ENCODE data around the gene ETNK1. TPM values are rescaled to one million over a fixed set of nuclear protein-coding genes. Genes with fewer than 3 reads are reported as not detected.
"Not testable (repeated sequence)": the region's sequence is repeated elsewhere in the genome, so short reads cannot be mapped to it uniquely, and the experiment has no call there.

The ETNK1 gene, protein sequence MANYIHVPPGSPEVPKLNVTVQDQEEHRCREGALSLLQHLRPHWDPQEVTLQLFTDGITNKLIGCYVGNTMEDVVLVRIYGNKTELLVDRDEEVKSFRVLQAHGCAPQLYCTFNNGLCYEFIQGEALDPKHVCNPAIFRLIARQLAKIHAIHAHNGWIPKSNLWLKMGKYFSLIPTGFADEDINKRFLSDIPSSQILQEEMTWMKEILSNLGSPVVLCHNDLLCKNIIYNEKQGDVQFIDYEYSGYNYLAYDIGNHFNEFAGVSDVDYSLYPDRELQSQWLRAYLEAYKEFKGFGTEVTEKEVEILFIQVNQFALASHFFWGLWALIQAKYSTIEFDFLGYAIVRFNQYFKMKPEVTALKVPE
- total RNA-seq (2014; rRNA removed) = 24.9 and 25.8 TPM in 2 replicates
- polyA plus RNA-seq (2012) = 9.1 TPM

DNA sequence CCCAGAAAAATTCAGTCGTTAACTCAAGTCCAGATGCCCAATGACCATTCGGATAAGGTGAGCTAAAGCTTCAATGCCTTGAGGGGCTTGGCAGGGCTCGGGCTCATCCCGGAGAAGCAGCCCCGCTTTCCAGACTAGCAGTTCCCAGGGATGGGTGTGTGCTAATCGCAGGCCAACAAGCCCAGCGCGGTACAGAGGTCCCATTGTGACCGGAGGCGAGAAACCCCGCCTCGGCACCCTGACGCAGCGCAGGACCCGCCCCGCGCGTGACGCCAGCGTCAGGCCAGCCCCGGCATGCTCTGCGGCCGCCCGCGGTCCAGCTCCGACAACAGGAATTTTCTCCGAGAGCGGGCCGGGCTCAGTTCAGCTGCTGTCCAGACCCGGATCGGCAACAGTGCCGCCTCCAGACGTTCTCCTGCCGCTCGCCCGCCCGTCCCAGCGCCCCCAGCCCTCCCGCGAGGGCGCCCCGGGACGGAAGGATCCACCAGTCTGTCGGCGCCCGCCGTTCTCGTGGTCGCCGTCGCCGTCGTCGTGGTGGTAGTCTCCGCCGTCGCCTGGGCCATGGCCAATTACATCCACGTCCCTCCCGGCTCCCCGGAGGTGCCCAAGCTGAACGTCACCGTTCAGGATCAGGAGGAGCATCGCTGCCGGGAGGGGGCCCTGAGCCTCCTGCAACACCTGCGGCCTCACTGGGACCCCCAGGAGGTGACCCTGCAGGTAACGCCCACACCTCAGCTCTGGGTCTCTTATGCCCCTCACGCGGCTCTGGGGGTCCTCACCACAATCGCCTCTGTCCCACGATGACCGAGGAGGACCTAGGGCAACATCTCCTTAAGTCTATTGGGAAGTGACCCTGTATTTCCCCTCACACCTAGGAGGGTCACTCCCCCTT is at the start of gene ETNK1:
Gene ETNK1, plus strand, starts transcription at position 302 of the 892 bp plus-strand sequence. Its CDS starts 260 bp downstream, at position 562.
- DNase-seq (ENCODE audit: low read depth) = peak; percentile 87

DNA sequence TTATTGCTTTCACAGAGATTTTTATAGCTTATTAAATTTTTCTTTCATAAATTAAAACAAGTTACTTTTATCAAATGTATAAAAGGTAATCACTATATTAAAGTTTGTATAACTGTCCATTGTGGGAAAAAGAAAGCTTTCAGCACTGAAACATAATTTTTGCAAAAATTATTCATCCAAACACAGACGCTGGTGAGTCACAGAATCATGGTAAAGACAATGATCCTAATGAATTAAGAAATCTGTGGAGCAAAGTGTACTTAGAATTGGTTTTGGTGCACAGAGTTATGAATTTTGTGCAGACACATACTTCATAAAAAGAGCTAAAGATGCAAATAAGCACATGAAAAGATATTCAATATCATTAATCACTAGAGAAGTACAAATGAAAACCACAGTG is 48.9 kb upstream of the ETNK1 start:
- DNase-seq (ENCODE audit: low read depth) = no peak

DNA sequence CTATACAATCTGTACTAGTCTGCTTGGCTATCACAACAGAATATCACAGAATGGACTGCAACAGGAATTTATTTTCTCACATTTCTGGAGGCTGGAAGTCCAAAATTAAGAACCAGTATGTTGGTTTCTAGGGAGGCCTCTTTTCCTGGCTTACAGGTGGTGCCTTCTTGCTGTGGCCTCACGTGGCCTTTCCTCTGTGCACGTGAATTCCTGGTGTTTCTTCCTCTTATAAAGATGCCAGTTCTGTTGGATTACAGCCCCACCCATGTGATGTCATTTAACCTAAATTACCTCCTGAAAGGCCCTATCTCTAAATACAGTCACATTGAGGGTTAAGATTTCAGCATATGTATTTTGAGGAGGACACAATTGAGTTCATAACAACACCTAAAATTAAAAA is 48.5 kb upstream of the ETNK1 start:
- no peak for DNase-seq (ENCODE audit: low read depth)

DNA sequence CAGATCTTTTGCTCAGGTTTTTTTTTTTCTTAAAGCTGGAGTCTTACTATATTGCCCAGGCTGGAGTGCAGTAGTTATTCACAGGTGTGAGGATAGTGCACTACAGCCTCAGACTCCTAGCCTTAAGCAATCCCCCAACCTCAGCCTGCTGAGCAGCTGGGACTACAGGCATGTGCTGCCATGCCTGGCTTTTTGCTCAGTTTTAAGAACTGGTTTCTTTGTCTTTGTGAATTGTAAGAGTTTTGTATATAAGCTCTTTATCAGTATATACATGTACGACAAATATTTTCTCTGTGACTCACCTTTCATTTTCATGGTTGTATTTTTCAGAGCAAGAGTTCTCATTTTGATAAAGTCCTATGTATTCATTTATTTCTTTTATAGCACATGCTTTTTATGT is 47.3 kb upstream of the ETNK1 start:
- no peak for DNase-seq (ENCODE audit: low read depth)

DNA sequence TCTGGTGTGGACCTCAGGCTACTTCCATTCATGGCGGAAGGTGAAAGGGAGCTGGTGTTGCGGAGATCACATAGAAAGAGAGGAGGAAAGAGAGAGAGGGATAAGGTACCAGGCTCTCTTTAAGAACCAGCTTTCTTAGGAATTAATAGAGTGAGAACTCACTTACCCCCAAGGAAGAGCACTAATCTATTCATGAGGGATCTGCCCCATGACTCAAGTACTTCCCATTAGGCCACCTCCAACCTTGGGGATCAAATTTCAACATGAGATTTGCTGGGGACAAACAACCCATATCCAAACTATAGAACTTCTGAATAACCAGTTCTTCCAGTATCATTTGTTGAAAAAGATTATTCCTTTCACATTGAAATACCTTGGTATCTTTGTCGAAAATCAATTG is 46.6 kb upstream of the ETNK1 start:
- DNase-seq (ENCODE audit: low read depth) = no peak

DNA sequence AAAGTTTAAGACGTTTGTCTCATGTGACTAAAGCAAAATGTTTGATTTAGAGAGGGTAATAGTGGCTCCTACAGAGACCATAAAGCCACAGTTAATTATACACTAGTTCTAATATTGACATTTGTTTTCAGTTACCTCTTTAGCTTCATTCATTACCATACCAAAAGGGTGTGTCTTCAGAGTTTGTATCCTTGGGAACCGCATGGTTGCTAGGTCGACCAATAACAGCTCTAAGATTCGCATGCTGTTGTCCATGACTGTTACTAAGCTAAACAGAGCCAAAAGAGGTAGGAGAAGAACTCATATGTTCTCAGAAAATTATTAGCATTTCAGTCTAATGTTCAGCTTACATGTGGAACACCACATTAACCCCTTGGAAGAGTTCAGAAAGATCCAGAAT is 36.2 kb upstream of the ETNK1 start:
- DNase-seq (ENCODE audit: low read depth) = no peak

DNA sequence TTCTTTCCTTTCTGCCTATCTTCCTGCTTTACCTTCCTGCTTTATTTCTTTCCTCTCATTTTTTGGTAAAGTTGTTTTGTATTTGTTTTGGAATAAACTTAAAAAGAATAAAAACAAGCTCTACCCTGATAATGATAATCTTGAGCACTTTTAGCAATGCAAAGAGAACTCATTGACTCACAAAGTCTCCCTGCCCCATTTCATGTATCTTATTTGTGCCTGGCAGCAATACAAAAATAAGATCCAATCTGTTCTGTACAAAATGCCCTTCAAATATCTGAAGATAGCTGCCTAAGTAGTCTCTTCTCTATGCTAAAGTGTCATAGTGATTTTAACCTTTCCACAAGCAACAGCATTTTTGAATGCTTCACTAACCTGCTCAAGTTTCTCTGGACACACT is 31.1 kb upstream of the ETNK1 start:
- no peak for DNase-seq (ENCODE audit: low read depth)

DNA sequence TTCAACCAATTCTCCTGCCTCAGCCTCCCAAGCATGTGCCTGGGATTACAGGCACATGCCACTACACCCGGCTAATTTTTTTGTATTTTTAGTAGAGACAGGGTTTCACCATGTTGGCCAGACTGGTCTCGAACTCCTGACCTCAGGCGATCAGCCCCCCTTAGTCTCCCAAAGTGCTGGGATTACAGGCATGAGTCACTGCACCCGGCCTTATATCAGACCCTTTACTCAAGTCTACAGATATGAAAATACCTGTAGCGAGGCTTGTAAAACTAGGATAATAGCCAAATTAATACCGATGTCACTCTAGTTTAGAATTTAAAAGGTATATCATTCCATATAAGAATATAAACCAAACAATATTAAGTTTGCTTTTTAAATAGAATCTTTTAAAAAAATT is 27.4 kb upstream of the ETNK1 start:
- not testable (repeated sequence) for DNase-seq (ENCODE audit: low read depth)

DNA sequence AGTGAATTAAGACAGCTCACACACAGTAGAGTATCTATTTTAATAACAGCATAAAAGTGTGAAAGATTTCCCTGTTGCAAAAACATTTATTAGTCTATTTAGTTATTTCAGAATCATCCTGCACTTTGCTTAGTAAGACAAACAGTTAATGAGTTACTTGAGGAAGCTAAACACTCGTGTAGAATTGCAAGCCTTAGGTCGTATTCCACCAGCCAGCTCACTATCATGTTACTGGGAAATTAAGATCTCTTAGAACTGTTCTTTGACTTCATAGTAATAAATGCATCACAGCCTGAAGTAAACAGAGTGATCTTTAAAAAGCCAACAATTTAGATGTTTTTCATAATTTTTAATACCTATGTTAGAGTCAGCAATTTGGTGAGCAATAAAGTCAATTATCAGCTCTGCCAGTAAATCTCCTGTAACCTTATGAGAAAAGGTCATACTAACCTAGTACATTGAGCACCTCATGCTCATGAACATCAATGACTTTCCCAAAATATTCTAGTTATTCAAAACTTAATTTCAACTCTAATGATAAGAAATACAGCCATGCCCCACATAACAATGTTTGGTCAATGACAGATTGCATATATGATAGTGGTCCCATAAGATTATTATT is 26.7 kb upstream of the ETNK1 start:
- no peak for DNase-seq (ENCODE audit: low read depth)

DNA sequence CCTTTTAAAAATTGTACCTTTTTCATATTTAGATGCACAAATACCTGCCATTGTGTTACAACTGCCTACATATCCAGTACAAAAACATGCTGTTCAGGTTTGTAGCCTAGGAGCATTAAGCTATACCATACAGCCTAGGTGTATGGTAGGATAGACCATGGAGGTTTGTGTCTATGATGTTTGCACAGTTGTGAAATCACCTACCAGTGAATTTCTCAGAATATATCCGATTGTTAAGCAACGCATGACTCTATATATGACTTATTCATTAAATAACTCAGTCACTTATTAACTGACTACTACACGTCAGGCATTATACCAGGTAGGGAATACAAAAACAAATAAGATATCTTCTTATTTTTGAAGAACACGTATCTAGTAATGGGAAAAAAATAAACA is 26.2 kb upstream of the ETNK1 start:
- DNase-seq (ENCODE audit: low read depth) = no peak

DNA sequence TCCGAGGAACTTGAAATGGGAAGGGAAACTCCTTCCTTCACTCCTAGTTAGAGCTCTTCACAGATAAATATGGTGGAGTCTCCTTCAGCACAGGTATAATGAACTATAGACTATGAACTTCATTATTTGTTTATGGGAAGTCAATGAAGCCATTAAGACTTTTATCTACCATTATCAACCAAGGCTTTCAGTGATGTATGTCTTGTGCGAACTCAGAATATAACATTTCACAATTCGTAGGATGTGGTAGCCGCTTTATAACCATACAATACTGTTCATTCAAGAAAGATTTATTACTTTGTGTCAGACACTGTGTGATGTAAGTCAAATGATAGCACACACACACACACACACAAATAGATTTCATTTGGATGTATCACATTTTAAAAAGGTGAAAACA is 24.8 kb upstream of the ETNK1 start:
- DNase-seq (ENCODE audit: low read depth) = no peak

DNA sequence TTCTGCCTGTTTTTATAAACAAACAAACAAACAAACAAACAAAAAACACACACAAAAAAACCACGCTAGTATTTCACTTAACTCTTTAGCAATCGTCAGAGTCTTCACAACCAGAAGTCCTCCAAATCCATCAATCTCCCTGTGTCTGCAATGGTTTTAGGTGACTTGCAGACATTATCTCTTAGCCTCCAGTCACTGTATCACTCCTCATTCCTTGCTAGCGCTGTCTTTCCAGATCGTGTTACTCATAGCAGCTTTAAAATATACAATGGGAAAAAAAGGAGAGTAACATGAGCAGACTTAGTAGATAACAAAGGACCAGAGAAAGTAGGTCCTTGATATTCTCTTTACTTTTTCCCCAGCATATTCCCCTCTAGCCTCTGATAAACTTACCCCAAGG is 15.5 kb upstream of the ETNK1 start:
- DNase-seq (ENCODE audit: low read depth) = no peak

DNA sequence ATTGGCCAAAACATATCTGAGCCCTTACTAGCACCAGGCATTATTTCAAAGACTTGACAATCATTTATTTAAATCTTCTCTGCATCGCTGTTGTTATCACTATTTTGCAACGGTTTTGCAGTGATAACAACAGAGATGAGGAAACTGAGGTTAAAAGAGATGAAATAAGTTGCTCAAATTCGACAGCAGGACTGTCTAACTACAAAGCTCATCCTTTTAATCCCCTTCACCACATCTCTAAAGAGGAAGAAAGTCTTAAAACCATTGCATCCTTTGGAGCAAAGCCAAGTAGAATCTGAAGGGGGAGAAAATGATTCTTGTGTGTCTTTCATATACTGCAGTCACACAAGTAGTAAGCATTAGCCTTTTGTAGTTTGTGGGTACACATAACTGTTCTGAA is 14.8 kb upstream of the ETNK1 start:
- no peak for DNase-seq (ENCODE audit: low read depth)

DNA sequence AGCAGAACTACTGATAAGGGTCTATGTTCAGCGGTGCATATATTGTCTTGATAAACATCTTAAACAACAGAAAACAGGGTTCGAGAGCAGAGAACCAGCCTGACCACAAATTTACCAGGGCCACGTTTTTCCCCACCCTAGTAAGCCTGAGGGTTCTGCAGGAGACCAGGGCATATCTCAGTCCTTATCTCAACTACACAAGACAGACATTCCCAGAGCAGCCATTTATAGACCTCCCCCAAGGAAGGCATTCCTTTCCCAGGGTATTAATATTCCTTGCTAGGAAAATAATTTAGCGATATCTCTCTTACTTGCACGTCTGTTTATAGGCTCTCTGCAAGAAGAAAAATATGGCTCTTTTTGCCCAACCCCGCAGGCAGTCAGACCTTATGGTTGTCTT is 12.1 kb upstream of the ETNK1 start:
- DNase-seq (ENCODE audit: low read depth) = not testable (repeated sequence)

DNA sequence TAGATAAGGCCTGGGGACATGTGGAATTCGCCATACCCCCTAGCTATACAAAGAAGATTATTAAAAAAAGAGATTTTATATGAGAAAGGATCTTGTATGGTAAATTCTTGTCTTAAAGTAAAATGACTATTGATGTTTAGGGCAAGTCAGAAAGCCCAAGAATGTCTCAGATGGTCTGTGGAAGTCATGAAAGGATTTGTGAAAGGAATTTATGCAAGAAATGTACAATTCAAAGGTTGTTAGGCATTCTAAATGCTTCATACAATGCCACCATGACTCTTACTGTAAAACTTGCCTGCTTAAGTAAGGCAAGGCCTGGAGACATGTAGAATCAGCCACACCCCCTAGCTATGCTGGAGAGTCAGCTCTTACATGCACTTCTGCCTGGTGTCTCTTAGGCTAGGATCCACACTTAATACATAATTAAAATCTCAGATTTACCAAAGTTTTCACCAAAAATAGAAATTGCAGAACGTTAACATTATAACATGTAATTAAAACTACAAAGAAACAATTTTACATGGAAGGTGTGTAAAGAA is 8.9 kb upstream of the ETNK1 start:
- DNase-seq (ENCODE audit: low read depth) = no peak

DNA sequence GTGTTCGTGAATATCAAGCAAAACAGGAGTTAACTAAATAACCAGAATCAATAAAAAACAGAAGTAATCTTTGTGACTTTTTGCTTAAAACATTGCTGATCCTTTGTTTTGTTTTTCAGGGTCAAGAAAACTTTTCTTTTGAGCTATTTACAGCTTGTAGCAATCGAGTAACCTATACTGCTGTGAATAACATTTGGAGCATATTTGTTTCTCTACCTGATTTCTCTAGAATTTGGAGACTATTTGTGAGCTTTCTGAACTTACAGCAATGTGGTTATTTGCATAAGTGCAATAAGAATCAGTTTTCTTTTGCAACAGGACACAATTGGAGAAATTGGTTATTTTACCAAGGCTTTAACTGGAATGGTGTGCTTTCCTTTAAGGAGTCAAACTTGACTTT is 7.3 kb upstream of the ETNK1 start:
- DNase-seq (ENCODE audit: low read depth) = no peak

DNA sequence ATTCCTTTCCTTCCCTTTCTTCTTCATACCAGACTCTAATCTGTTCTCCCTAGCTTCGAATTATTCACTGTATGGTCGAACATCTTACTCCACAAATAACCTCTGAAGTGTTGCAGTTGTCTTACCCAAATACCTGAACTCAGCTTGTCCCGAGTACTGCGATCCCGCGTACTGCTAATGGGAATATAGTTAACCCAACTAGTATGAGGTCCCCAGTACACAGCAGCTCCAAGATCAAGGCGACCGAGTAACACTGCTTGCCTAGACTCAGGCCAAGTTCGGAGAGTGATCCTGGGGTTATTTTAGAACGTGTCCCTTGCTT is 462 bp upstream of the ETNK1 start:
- DNase-seq (ENCODE audit: low read depth) = no peak

DNA sequence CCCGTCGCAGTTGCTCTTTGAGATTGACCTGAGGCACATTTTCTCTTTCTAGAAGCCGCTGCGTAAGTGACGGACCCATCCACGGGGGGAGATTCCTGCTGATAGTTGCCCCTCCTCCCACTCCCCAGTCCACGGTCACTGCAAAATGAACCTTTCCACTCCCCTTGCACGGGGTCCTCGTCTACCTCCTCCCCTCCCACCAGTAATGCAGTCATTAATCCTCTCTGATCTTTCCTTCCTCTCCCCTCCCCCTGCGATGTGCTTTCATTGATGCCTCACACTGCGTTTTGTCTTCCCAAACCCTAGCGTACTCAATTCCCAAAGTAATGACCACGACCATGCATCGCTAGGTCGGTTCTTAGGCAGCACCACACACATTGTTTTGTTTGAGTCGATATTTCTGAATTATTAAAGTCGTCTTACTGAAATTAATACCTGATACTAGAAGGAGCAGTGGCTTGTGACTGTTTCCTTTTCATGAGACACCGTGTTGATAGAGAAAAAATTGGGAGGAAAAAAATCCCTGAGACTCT is 857 bp downstream of the ETNK1 start:
- peak; percentile 41 for DNase-seq (ENCODE audit: low read depth)

DNA sequence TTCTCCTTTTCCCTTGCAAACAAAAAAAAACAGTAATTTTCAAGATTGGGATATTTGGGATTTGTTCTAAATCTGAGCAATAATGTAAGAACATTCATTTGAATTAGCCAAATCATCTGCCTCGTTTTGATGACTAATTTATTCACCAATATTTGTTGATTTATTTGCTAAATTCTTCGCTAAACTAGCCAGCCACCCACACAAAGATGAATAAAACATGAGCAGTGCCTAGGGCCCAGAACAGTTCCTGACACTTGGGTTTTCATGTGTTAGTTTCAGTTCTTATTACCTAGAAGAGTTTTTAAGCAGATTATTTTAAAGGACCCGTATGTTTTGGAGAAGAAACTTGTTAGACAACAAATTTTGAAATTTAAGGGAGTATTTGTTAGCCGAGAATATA is 1.4 kb downstream of the ETNK1 start:
- peak; percentile 20 for DNase-seq (ENCODE audit: low read depth)

DNA sequence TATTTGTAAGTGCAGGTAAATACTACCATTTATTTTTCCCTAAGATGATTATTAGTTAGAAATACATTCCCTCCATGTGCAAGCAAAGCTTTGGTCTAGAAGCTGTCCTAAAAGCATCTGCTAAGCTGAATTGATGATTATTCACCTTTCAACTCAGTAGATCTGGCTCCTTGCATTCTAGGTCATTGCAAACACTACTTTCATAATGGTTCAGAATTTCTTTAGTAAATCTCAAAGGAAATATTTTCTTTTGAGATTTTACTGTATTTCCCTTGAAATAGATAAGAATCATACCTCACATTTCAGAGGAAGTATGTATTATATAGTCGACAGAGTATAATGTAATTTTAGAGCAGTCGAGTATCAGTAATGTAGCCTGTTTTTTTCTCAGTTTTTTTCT is 2.4 kb downstream of the ETNK1 start:
- DNase-seq (ENCODE audit: low read depth) = no peak

DNA sequence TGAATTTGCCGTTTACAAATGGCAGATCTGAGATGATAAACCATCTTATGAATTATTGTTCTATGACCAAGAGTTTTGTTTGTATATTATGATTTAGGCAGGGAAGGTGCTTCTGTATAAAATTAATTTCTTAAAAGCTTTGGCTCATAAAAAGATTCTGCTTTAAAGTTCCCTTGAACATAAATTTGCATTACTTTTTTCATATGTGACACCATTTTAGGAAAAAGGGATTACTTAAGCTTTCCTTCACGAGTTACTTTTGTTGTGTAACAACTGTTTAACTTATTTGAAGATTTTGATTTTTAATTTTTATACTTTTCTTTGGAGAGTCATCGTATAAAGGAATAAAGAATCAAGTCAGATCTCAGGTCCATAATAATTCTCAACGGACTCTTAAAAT is 3.3 kb downstream of the ETNK1 start:
- no peak for DNase-seq (ENCODE audit: low read depth)

DNA sequence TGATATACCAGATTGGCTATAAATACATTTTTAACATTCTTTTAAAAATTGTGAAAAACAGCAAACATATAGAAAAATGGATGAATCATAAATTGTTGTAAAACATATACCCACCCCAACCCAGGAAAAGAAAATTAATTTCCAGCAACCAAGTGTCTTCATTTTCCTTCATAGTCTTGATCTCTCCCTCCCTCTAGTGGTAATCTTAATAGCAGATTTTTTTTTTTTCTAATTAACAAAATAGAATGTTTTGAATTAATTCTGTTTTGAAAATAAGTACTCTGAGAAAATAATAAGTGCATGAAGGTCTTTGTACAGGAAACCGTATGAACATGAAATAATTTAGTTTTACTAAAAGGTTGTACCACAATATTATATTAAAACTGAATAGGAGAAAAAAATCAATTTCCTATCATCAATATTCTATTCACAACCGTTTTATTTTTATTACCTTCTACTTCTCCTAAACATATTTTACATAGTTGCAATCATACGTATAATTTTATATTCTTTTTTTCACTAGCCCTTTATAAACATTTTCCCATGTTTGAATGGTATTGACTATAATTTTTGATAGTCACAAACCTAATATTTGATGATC is 7.0 kb downstream of the ETNK1 start:
- no peak for DNase-seq (ENCODE audit: low read depth)

Data from LHCN-M2 (cell line).